K562 treated with DMSO at 1 percent for 12 hours (cell line): ENCODE measurements around the gene ARHGAP11A. TPM values are rescaled to one million over a fixed set of nuclear protein-coding genes. Genes with fewer than 3 reads are reported as not detected.

Source experiments
- total RNA-seq: library from RNA; unstranded; fragments of 300-600 nt; gene quantifications from 2 replicates; pipeline ENCODE4 v1.2.3, GENCODE V29; 2022; ENCODE audit not compliant: insufficient read depth

The ARHGAP11A gene
- 6.1 and 22.4 TPM in 2 replicates for total RNA-seq

GRCh38 chr15:32615051-32615870, at the start of gene ARHGAP11A:
Gene ARHGAP11A (plus strand): TSS chr15:32615504. CDS start chr15:32616212, 708 bp downstream.

GRCh38 chr15:32593151-32593550, 22.2 kb upstream of the ARHGAP11A start, which contains the start of gene GOLGA8N:
Gene GOLGA8N (plus strand): TSS chr15:32593456.

GRCh38 chr15:32641517-32642059, 26.3 kb downstream of the ARHGAP11A start, which contains the start of gene SCG5:
Gene SCG5 (plus strand): TSS chr15:32641710. CDS start chr15:32643593, 1,883 bp downstream.

Other genes starting within 250 kb of the ARHGAP11A start
- gene GOLGA8K, start 212.2 kb upstream of the ARHGAP11A start, total RNA-seq = not detected in 2 replicates
- gene GOLGA8O, start 159.9 kb upstream of the ARHGAP11A start, total RNA-seq = not detected in 2 replicates
- 0.22 and 2.2 TPM in 2 replicates for gene GOLGA8N, start 22.0 kb upstream of the ARHGAP11A start, total RNA-seq
- not detected in 2 replicates for gene SCG5, start 26.2 kb downstream of the ARHGAP11A start, total RNA-seq
- not detected in 2 replicates for gene GREM1, start 102.5 kb downstream of the ARHGAP11A start, total RNA-seq